ENCODE results near the gene DLEU7. TPM values are rescaled to one million over a fixed set of nuclear protein-coding genes. Genes with fewer than 3 reads are reported as not detected.

Gene DLEU7
- total RNA-seq, 4 donors from 2014 or later, result 0.24 TPM; not detected in 3

DNA sequence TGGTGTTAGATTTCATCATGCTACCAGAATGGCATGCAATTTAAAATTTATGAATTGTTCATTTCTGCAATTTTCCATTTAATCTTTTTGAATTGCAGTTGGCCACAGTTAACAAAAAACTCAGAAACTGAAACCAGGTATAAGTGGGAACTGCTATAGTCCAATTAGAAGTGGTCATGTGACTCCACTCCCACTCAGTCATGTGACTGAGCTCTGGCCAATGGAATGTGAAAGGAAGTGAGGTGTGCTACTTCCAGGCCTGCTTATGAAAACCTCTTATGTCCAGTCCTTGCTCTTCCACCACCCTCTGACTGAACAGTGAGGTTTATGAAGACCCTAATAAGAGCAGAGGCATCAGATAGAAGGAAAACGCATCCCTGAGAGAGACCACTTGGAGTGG is 47.0 kb downstream of the DLEU7 start:
- intact Hi-C loops (cut with DNase I; ENCODE audit: low total_unique reads), result no loop called here
- Histone ChIP-seq H3K27ac (no peak overlapping the region), H3K36me3 (no peaks in the 10 kb centered on the region), H3K9me3 (no peaks in the 10 kb centered on the region), H3K27me3 (no peaks in the 10 kb centered on the region), H3K4me1 (peaks cover 5 to 15% of the 10 kb centered on the region in 2 donors), H3K4me3 (no peak overlapping the region)
- ATAC-seq, result no peak
- TF ChIP-seq, protein P1, sequence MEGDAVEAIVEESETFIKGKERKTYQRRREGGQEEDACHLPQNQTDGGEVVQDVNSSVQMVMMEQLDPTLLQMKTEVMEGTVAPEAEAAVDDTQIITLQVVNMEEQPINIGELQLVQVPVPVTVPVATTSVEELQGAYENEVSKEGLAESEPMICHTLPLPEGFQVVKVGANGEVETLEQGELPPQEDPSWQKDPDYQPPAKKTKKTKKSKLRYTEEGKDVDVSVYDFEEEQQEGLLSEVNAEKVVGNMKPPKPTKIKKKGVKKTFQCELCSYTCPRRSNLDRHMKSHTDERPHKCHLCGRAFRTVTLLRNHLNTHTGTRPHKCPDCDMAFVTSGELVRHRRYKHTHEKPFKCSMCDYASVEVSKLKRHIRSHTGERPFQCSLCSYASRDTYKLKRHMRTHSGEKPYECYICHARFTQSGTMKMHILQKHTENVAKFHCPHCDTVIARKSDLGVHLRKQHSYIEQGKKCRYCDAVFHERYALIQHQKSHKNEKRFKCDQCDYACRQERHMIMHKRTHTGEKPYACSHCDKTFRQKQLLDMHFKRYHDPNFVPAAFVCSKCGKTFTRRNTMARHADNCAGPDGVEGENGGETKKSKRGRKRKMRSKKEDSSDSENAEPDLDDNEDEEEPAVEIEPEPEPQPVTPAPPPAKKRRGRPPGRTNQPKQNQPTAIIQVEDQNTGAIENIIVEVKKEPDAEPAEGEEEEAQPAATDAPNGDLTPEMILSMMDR (IDR thresholded peaks at IDR 0.05 in 4 of 5, conservative IDR thresholded peaks at IDR 0.05 in 1 of 5), result no peak
- TF ChIP-seq POLR2A (IDR thresholded peaks at IDR 0.05), result no peak
- DNase-seq, result no peak
- in situ Hi-C loops (cut with MboI; ENCODE audit: low sequenced_read_pairs in 4 of 4), result no loop called here

DNA sequence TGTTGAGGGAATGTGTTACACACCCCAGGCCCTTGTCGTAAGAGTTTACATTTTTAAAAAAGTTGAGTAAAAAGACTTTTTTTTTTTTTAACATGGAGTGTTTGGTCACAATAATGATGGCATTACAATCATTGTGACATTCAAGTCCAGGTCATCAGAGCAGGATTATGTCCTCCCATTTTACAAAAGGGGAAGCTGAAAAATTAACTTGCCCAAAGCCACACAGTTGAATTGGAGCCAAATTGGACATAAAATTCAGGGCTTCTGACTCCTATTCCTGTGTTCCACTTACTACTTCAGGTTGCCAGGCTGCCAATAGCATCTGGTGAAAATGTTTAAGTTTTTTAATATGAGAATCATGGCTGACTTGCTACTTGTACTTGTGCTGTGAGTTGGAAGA is 49.3 kb downstream of the DLEU7 start:
- no peak for ATAC-seq
- intact Hi-C loops (cut with DNase I; ENCODE audit: low total_unique reads) (no loop called here), in situ Hi-C loops (cut with MboI; ENCODE audit: low sequenced_read_pairs in 4 of 4) (no loop called here)

DNA sequence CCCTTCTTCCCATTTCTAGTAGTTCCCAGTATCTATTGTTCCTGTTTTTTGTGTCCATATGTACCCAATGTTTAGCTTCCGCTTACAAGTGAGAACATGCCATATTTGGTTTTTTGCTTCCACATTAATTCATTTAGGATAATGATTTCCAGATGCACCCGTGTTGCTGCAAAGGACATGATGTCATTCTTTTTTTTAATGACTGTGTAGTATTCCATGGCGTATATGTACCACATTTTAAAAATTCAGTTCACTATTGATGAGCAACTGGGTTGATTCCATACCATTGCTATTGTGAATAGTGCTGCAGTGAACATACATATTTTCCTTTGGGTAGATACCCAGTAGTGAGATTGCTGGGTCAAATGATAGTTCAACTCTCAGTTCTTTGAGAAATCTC is 50.5 kb downstream of the DLEU7 start:
- no peak for DNase-seq
- TF ChIP-seq, protein P1 (IDR thresholded peaks at IDR 0.05 in 4 of 5, conservative IDR thresholded peaks at IDR 0.05 in 1 of 5), result no peak
- TF ChIP-seq POLR2A (IDR thresholded peaks at IDR 0.05), result no peak
- H3K4me3 ChIP-seq, result no peak overlapping the region
- intact Hi-C loops (cut with DNase I; ENCODE audit: low total_unique reads) (no loop called here), in situ Hi-C loops (cut with MboI; ENCODE audit: low sequenced_read_pairs in 4 of 4) (no loop called here)
- H3K27me3 ChIP-seq, result no peaks in the 10 kb centered on the region
- no peak for ATAC-seq
- no peaks in the 10 kb centered on the region for H3K36me3 ChIP-seq
- no peaks in the 10 kb centered on the region for H3K9me3 ChIP-seq
- H3K27ac ChIP-seq, result no peak overlapping the region
- H3K4me1 ChIP-seq, result no peaks in the 10 kb centered on the region

More for the DNA sequence above, 49.3 kb downstream of the DLEU7 start:
- no peaks in the 10 kb centered on the region for H3K9me3 ChIP-seq
- no peaks in the 10 kb centered on the region for H3K27me3 ChIP-seq
- no peaks in the 10 kb centered on the region for H3K36me3 ChIP-seq
- no peaks in the 10 kb centered on the region for H3K4me1 ChIP-seq
- H3K27ac ChIP-seq, result no peak overlapping the region
- H3K4me3 ChIP-seq, result no peak overlapping the region
- TF ChIP-seq, protein P1 (IDR thresholded peaks at IDR 0.05 in 4 of 5, conservative IDR thresholded peaks at IDR 0.05 in 1 of 5), result no peak
- TF ChIP-seq POLR2A (IDR thresholded peaks at IDR 0.05), result no peak
- no peak for DNase-seq

DNA sequence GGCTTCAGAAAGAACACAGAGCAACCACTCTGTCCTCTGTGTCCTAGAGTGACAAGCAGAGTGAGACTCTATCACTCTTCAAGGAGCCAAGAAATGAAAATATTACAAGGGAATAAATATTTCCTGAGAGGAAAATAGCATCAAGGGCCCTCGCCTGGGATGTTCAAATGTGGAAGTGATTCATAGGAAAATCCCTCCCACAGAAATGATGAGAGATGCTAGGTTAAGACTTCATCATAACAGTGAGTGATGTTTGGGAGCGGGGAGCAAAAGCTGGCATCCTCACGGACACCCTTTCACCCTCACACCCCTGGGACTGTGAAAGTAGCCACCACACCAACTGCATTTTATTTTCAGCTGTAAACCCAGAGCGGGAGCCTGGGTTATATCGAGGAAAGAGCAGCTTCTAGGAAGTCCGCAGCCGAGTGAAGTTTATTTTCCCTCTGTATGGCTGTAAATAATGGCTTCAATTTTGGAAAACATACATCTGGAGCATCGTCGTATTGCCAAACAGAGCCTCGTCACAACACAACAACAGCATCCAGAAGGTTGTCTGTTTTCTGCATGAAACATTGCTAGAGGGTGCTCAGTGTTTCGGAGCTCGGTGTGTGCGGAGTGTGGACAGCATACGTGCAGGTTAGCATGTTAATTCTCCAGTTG is 54.8 kb downstream of the DLEU7 start:
- TF ChIP-seq POLR2A (IDR thresholded peaks at IDR 0.05), result no peak
- TF ChIP-seq, protein P1 (IDR thresholded peaks at IDR 0.05 in 4 of 5, conservative IDR thresholded peaks at IDR 0.05 in 1 of 5), result no peak
- H3K4me1 ChIP-seq, result no peaks in the 10 kb centered on the region
- no peak for ATAC-seq
- no peak for DNase-seq
- no peaks in the 10 kb centered on the region for H3K27me3 ChIP-seq
- H3K36me3 ChIP-seq, result no peaks in the 10 kb centered on the region
- no peak overlapping the region for H3K4me3 ChIP-seq
- no peaks in the 10 kb centered on the region for H3K9me3 ChIP-seq
- intact Hi-C loops (cut with DNase I; ENCODE audit: low total_unique reads), result no loop called here
- H3K27ac ChIP-seq, result no peak overlapping the region
- in situ Hi-C loops (cut with MboI; ENCODE audit: low sequenced_read_pairs in 4 of 4), result no loop called here
